Measurements from ENCODE around the gene SYNGR2. TPM values are rescaled to one million over a fixed set of nuclear protein-coding genes. Genes with fewer than 3 reads are reported as not detected.
A peak's percentile ranks its signal among the peaks of the same experiment; 100 is the strongest.

Gene SYNGR2
- total and polyA plus RNA-seq, 9 of the 15 experiments (the other 6 are each of a cell fraction or from before 2014, with no cell fraction given): 1.4 to 173 (median 87.8) TPM

DNA sequence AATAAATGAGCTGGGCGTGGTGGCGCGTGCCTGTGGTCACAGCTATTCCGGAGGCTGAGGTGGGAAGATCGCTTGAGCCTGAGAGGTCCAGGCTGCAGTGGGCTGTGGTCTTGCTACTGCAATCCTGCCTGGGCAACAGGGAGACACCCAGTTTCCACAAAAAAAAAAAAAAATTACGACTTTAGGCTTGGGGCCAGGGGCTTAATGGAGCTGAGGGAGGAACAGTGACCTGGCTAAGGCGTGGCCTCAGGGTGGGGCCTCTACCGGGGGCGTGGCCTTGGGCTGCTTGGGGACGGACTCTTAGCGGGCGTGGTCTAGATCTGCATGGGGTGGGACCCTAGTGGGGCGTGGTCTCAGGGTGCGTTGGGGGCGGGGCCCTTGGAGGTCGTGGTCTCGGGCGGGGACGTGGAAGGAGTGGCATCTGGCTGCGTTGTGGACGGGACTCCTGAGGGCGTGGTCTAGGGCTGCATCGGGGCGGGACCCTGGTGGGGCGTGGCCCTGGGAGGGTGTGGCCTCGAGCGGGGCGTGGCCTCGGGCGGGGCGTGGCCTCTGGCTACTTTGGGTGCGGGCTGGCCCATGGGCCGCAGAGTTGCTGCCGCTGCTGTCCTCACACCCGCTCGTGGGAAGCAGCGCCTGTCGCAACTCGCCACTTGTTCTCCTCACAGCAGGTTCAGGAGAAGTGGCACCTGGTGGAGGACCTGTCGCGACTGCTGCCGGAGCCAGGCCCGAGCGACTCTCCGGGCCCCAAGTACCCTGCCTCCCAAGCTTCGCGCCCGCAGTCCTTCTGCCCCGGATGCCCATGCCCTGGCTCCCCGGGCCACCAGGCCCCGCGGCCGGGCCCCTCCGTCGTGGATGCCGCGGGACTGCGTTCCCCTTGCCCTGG is 28.0 kb upstream of the SYNGR2 start (continued):
- TF ChIP-seq NEUROD1 (IDR thresholded peaks at IDR 0.05; ENCODE audit: borderline replicate concordance, low read depth, low read length, partially characterized antibody) (peak; percentile 75), SMARCA4 (IDR thresholded peaks at IDR 0.05) (peak; percentile 6; the same call in 1 of the 2 replicates), RUNX1 (IDR thresholded peaks at IDR 0.05; ENCODE audit: low read depth) (no peak), ZNF384 (IDR thresholded peaks at IDR 0.05; ENCODE audit: low read depth, low read length) (peak; percentile 86), GABPB1 (CRISPR knock-in tag; IDR thresholded peaks at IDR 0.05) (peak; percentile 49), TBP (optimal IDR thresholded peaks at IDR 0.05; ENCODE audit: low read depth, low read length) (peak; percentile 82), SMAD2 (IDR thresholded peaks at IDR 0.05; ENCODE audit: low read depth, low read length) (no peak), FOXA3 (CRISPR knock-in tag; conservative IDR thresholded peaks at IDR 0.05 in 1 of 2, IDR thresholded peaks at IDR 0.05 in 1 of 2) (no peak), GMEB1 (CRISPR knock-in tag; IDR thresholded peaks at IDR 0.05) (no peak), ATF7 (IDR thresholded peaks at IDR 0.05) (peak; percentile 68), KLF16 (IDR thresholded peaks at IDR 0.05) (no peak), ZNF316 (IDR thresholded peaks at IDR 0.05) (no peak), DNMT1 (IDR thresholded peaks at IDR 0.05) (no peak), U2AF2 (optimal IDR thresholded peaks at IDR 0.05; ENCODE audit: low read depth, low read length) (no peak), FUS (optimal IDR thresholded peaks at IDR 0.05; ENCODE audit: low read depth, low read length) (peak; percentile 44), TCF7L2 (IDR thresholded peaks at IDR 0.05; ENCODE audit: low read depth, low read length) (no peak)
- TF ChIP-seq, protein P1, sequence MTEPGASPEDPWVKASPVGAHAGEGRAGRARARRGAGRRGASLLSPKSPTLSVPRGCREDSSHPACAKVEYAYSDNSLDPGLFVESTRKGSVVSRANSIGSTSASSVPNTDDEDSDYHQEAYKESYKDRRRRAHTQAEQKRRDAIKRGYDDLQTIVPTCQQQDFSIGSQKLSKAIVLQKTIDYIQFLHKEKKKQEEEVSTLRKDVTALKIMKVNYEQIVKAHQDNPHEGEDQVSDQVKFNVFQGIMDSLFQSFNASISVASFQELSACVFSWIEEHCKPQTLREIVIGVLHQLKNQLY (CRISPR knock-in tag; conservative IDR thresholded peaks at IDR 0.05): no peak
- TF ChIP-seq, protein P2, sequence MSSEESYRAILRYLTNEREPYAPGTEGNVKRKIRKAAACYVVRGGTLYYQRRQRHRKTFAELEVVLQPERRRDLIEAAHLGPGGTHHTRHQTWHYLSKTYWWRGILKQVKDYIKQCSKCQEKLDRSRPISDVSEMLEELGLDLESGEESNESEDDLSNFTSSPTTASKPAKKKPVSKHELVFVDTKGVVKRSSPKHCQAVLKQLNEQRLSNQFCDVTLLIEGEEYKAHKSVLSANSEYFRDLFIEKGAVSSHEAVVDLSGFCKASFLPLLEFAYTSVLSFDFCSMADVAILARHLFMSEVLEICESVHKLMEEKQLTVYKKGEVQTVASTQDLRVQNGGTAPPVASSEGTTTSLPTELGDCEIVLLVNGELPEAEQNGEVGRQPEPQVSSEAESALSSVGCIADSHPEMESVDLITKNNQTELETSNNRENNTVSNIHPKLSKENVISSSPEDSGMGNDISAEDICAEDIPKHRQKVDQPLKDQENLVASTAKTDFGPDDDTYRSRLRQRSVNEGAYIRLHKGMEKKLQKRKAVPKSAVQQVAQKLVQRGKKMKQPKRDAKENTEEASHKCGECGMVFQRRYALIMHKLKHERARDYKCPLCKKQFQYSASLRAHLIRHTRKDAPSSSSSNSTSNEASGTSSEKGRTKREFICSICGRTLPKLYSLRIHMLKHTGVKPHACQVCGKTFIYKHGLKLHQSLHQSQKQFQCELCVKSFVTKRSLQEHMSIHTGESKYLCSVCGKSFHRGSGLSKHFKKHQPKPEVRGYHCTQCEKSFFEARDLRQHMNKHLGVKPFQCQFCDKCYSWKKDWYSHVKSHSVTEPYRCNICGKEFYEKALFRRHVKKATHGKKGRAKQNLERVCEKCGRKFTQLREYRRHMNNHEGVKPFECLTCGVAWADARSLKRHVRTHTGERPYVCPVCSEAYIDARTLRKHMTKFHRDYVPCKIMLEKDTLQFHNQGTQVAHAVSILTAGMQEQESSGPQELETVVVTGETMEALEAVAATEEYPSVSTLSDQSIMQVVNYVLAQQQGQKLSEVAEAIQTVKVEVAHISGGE (CRISPR knock-in tag; IDR thresholded peaks at IDR 0.05): no peak
- TF ChIP-seq, protein P3, sequence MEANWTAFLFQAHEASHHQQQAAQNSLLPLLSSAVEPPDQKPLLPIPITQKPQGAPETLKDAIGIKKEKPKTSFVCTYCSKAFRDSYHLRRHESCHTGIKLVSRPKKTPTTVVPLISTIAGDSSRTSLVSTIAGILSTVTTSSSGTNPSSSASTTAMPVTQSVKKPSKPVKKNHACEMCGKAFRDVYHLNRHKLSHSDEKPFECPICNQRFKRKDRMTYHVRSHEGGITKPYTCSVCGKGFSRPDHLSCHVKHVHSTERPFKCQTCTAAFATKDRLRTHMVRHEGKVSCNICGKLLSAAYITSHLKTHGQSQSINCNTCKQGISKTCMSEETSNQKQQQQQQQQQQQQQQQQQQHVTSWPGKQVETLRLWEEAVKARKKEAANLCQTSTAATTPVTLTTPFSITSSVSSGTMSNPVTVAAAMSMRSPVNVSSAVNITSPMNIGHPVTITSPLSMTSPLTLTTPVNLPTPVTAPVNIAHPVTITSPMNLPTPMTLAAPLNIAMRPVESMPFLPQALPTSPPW (CRISPR knock-in tag; IDR thresholded peaks at IDR 0.05): peak; percentile 57

All from K562 (cell line).